Measurements from ENCODE around the gene BAIAP2.
"Not testable (repeated sequence)": the region's sequence is repeated elsewhere in the genome, so short reads cannot be mapped to it uniquely, and the experiment has no call there.

BAIAP2 gene

GRCh38 chr17:81025065-81025740 lies 9.7 kb upstream of the BAIAP2 start:
- no peak for DNase-seq (ENCODE audit: low read depth in 2 of 2)

DNA sequence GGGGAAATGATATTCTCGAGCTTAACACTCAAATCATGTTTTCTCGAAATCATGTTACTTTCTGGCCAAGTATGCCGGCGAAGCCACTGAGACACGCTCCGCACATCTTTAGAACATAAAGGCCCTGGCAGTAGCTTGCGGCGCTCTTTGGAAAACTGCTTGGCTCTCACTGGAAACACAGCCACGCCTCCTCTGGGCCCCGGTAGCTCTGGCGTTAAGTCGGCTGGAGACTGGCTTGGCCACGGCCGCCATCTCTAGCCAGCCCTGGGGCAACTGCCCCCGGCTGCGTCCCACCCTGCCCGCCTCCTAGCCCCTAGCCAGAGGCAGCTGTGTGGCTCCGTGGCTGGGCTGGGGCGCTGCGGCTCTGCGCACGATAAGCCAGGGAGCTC lies 9.2 kb upstream of the BAIAP2 start:
- no peak for DNase-seq (ENCODE audit: low read depth in 2 of 2)

DNA sequence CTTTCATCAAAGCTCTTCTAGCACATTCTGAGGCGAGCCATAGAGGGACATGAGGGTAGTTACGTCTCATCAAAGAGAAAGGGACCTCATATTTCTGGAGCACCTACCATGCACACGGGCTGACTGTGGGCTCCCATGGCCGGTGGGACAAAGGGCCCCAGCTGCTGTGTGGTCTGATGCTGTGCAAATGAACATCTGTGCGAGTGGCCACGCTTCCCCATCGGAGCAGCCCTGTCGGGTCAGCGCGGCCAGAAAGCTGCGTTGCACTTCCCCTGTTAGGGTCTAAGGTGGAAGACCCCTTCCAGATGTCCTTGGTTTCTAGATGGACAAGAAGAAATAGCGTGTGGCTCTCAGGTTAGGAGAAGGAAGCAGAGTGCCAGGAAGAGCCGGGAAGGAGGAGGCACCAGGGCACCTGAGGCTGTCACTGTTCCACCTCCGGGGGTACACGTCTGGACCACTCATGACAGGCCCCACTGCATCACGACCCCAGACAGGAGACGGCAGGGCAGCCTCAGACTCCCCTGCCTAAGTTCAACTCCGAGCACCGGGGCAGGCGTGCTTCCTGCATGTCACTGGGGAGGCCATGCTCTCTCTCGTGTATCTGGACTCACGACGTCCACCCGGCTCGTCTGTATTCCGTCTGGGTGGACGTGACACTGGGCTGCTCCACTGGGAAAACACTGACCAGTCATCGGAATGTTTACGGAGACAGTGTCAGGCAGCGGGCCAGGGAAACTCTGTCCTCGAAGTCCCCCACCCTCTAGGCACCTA lies 8.5 kb upstream of the BAIAP2 start:
- no peak for DNase-seq (ENCODE audit: low read depth in 2 of 2)

DNA sequence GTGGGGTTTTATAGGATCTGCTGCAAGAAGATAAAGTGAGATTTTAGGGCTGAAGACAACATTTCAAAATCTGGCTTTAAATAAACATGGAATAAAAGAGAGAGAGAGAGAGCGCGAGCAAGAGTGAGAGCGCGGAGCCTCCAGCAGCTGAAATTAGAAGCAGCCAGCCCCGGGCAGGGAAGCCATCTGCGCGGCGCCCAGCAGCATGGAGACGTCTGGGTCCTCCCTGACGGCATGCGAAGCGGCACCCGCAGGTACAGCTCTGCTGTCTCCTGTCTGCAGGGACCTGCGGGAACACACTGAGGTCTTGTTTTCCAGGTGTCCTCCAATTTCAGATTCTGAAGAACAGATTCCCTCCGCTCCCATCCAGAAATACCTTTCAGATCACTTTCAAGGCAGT lies 7.9 kb upstream of the BAIAP2 start:
- DNase-seq (ENCODE audit: low read depth in 2 of 2) = no peak

DNA sequence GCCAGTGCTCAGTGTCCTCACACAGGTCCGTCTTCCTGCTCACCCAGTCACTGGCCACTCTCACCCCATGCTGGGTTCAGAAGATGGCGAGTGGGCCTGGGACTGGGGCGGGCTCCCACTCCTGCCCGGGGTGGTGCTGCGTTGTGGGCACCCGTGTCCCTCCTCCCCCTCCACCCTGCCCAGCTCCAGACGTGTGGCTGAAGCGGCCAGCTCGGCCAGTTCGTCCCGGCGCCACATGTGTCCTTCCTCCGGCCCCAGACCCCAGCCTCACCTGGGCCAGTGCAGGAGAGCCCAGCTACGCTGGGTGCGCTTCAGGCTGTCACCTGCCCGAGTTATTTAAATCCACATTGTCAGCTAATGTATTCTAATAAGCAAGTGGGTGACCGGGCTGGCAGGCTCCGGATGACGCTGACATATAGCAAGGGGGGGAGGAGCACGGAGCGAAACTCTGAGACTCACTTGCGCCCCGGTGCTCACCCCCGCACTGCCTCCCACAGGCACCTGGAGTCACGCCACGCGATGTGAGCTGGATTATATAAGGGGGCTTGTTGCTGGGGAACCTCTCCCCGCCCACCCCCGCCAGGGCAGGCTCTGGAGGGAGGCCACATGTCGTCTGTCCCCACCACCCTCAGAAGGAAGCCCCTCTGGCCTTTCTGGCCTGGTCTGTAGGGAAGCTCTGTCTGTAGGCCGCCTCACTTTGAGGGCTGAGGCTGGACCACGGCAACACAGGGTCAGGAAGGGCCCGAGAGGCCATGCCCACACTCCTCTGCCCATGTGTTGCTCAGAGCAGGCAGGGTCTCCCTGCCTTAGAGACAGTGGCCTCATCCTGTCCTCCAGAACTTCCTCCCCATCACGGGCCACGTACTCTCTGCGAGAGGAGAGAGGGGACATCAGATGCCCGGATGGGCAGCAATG lies 7.1 kb upstream of the BAIAP2 start:
- DNase-seq (ENCODE audit: low read depth in 2 of 2) = no peak

DNA sequence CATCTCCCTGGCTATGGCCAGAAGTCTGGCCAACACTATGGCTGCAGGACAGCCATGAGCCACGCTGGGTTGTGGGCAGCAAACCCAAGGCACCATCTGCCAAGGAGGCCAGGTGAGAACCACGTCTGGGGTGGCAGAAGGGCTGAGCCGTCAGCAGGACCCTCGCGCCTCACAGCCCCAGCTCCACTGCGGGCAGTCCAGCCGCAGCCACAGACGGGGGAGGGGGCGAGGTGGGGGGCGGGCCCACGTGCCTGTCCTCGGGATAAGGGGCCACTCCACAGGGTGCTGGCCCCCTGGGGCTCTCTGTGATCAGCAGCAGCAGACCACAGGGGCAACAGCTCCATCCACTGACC lies 6.5 kb upstream of the BAIAP2 start:
- DNase-seq (ENCODE audit: low read depth in 2 of 2) = no peak

DNA sequence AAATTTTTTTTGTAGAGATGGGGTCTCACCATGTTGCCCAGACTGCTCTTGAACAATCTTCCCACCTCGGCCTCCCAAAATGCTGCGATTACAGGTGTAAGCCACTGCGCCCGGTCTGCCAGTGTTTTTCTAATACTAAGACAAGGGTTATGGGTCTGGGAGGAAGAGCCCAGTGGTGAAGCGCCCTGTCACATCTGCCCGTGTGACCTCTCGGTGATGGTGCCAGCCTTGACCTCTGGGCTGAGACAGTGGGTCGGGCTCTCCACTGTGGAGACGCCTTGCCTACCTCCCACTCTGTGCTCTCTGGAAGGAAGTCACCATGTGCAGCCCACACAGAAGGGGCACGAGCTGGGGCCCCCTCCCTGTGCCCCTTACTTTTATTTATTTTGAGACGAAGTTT lies 5.1 kb upstream of the BAIAP2 start:
- DNase-seq (ENCODE audit: low read depth in 2 of 2) = no peak

- not testable (repeated sequence) for DNase-seq (ENCODE audit: low read depth in 2 of 2)
Observed at GRCh38 chr17:81030312-81030711, 4.6 kb upstream of the BAIAP2 start.

DNA sequence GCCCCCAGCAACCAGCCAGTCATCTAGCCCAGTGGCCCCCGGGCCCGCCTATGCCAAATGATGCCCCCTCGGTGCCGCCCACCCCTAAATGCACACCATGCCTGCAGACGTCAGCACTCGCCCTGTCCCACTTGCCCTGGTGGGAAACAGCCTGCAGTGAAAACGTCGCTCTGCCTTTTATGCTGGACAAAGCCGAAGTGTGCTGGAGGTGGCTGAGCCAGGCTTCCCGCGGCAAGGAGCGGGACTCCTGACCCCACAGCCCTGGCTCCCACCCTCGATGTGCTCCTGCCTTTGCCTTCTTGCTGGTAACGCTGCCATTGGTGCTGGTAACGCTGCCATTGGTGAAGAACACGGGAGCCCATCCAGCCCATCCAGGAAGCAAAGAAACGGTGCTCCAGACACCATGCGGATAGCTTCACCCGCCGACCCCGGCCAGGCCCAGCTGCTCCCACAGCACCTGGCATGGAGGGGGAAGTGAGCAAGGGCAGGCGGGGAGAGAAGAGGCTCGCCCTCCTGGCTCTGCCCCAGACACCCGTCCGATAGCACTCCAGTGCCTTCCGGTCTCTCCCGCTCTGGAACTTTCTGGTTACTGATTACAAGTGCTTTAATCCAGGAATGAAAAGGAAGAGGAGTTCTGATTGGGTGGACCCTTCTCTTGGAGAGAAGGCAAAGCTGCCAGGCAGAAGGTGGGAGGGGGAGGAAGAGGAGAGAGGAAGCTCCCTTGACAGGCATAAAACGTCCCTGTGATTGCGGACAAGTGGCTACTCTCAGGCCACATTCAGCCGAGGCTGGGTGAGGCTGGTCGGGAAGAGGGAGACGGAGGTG lies 4.0 kb upstream of the BAIAP2 start:
- no peak for DNase-seq (ENCODE audit: low read depth in 2 of 2)

- DNase-seq (ENCODE audit: low read depth in 2 of 2) = no peak
Observed at GRCh38 chr17:81031566-81032550, 3.1 kb upstream of the BAIAP2 start.

DNA sequence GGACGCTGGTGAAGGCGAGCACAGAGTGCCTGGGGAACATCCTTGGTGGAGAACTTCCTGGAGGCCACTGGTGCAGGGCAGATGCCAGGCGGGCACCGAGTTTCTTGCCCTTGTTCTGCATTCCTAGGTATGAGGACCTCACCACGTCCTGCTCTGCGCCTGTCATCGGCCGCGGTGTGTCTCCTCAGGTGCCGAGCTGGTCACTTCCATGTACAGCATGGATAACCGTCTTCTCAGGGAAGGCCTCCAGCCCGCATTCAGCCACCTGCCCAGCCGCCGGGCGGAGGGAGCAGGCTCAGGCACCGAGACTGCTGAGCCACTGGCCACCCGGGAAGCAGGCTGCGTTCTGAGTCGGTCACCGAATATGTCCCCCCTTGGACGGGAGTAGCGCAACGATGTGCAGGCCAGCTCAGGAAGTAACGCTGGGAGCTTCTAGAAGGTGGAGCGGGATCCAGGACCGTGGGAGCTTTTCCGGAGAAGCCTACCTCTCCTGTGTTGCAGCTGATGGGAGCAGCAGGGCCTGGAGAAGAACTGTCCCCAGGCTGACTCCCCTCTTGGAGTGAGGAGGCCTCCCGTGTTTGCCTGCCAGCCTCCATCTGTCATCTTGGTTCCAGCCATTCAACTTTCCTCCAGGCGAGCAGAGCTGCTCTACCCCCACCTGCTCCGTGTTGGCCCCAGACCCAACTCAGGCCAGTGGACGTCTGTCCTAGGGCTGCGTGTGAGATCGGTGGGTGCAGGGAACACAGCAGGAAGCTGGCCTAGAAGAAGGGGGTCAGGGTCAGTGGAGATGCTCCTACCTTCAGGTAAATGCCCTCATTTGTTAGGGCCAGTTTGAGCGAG lies 2.1 kb upstream of the BAIAP2 start:
- DNase-seq (ENCODE audit: low read depth in 2 of 2) = no peak

- DNase-seq (ENCODE audit: low read depth in 2 of 2) = no peak
Observed at GRCh38 chr17:81033535-81034167, 1.3 kb upstream of the BAIAP2 start.

DNA sequence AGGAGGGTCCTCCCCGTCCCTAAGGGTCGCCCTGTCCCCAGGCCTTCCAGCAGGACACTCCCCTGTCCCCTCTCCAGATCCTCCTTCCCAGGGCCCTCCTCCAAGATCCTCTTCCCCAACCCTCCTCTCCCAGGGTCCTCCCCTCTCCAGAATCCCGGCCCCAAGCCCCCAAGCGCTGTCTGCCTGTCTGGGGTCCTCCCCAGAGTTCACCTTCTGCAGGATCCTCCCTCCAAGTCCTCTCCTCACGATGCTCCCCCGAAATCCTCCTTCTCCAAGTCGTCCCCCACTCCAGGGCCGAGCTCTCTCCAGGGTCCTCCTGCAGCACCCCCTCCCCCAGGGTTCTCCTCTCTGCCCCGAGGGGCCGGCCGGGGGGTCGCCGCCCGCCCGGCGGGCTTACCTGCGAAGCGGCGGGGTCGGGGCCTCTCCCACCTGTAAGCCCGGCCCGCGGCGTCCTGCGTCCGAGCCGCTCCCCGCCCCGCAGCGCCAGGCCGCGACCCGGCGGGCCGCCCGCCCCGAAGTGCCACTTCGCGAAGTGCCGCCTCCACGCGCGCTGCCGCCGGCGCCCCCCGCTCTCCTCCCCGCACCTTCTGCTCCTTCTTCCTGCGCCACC lies 678 bp upstream of the BAIAP2 start:
- no peak for DNase-seq (ENCODE audit: low read depth in 2 of 2)

GRCh38 chr17:81035521-81036196 lies 708 bp downstream of the BAIAP2 start:
- DNase-seq (ENCODE audit: low read depth in 2 of 2) = no peak

- DNase-seq (ENCODE audit: low read depth in 2 of 2) = no peak
Observed at GRCh38 chr17:81036197-81036941, 1.4 kb downstream of the BAIAP2 start.

DNA sequence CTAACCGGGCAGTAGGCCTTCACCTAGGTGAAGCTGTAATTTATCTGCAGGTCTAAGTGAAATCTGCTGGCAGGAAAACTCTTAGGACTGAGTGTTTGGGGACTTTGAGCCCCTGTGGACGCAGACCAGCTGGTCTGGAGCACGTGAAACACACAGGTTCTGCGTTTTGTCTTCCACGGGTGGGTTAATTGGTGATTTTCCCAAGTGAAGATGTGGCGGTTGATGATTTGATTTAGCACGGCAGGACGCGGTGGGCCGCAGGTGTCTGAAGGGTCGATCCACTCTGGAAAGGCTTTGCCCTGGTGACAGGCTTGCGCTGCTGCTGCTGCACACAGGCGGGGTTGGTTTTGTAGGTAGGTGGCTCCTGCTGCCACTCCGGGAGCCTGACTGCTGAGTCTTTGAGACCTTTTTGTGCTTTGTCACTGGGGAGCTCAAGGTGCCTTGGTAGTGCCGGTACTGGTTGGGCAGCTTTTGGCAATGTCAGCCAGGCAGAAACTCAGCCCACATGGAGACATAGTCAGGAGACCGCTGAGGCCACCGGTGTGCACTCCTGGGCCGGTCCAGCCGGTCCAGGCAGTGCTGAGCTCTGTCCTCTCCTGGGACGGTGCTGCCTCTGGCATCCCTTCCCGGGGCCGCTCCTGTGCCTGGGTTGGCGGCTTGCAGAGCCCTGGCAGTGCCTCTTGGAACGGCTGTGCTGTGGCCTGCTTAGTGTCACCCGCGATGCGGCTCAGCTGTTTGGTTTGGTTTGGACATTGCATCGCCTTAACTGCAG lies 2.3 kb downstream of the BAIAP2 start:
- DNase-seq (ENCODE audit: low read depth in 2 of 2) = no peak
